Endothelial cell of umbilical vein (primary cell): Measurements from ENCODE around the gene ULBP3. TPM values are rescaled to one million over a fixed set of nuclear protein-coding genes. Genes with fewer than 3 reads are reported as not detected.

Experiments used
- BruUV-seq: library from RNA; stranded (reverse); fragments of 400-500 nt; replicated peaks from 2 replicates; lab custom pipeline; 2021; lab: Mats Ljungman, UMichigan
- CTCF ChIA-PET: fragments of 300-600, 350-600 bp; sonication (Branson Sonifier 250); formaldehyde crosslinking; loops from one replicate; lab custom pipeline; 2021; ENCODE audit warnings: antibody characterized with exemption, inconsistent platforms; lab: Charles Lee
- POLR2A ChIA-PET: fragments of 300-600, 350-600 bp; sonication (Branson Sonifier 250); formaldehyde crosslinking; loops from one replicate; lab custom pipeline; 2021; ENCODE audit warnings: antibody characterized with exemption, inconsistent platforms; lab: Charles Lee
- DNase-seq: peaks from one replicate; pipeline ENCODE4 v3.0.0-alpha.2; 2011; ENCODE audit warnings: low read depth, low spot score
- FAIRE-seq: peaks from 2 replicates; lab custom pipeline; 2011; peaks lifted over from hg19 to GRCh38; lab: Jason Lieb, UNC
- H2AFZ ChIP-seq: 2 replicates; pipeline ENCODE4 v1.6.0; 2012; ENCODE audit warnings: low read depth, low read length, control low read depth, inconsistent platforms
- H3K27ac ChIP-seq: 2 replicates; pipeline ENCODE4 v1.5.1; 2011; ENCODE audit warnings: low read depth, mild to moderate bottlenecking, control low read depth, low read length, moderate library complexity; ENCODE audit not compliant: insufficient read depth
- H3K27me3 ChIP-seq, 2 experiments: 2 replicates each; pipeline versions ENCODE4 v1.6.0 to v1.6.1; 2011; ENCODE audit warnings: low read length in 2 of 2, mixed read lengths in 1 of 2; ENCODE audit not compliant: control insufficient read depth in 2 of 2, insufficient read depth in 2 of 2
- H3K36me3 ChIP-seq, 2 experiments: 2 replicates in 1 of 2; 3 replicates in 1 of 2; pipeline ENCODE4 v1.5.1; 2011; ENCODE audit warnings: low read length in 2 of 2, mild to moderate bottlenecking in 1 of 2, moderate library complexity in 1 of 2; ENCODE audit not compliant: control insufficient read depth in 2 of 2, insufficient read depth in 2 of 2; ENCODE audit errors: extremely low read depth in 1 of 2
- H3K4me1 ChIP-seq: 3 replicates; pipeline ENCODE4 v1.5.1; 2011; ENCODE audit warnings: mild to moderate bottlenecking, low read length; ENCODE audit not compliant: control insufficient read depth, insufficient read depth; ENCODE audit errors: extremely low read depth
- H3K4me2 ChIP-seq: 2 replicates; pipeline ENCODE4 v1.6.1; 2011; ENCODE audit warnings: low read length, control low read depth, mixed read lengths; ENCODE audit not compliant: insufficient read depth
- H3K4me3 ChIP-seq, 3 experiments: fragments of 200-600 bp in 1 of 3; sonication (generic), shearing (Covaris generic) in 1 of 3; replicated peaks in 1 of 3; 2 replicates each; pipeline ENCODE4 v1.5.1; 2011 to 2016; ENCODE audit warnings: control low read depth in 3 of 3, low read length in 3 of 3, mild to moderate bottlenecking in 2 of 3, inconsistent platforms in 1 of 3, low read depth in 1 of 3, moderate library complexity in 1 of 3; ENCODE audit not compliant: insufficient read depth in 1 of 3
- H3K79me2 ChIP-seq: 2 replicates; pipeline ENCODE4 v1.6.0; 2012; ENCODE audit warnings: low read length, inconsistent platforms; ENCODE audit not compliant: control insufficient read depth, insufficient read depth
- H3K9ac ChIP-seq: replicated peaks from 2 replicates; pipeline ENCODE3; 2011; ENCODE audit warnings: low read length, control low read depth; ENCODE audit not compliant: insufficient read depth; ENCODE audit errors: extremely low read depth
- H3K9me1 ChIP-seq: replicated peaks from 3 replicates; pipeline ENCODE4 v1.6.0; 2011; ENCODE audit warnings: mild to moderate bottlenecking, low read length; ENCODE audit not compliant: control insufficient read depth, insufficient read depth; ENCODE audit errors: extremely low read depth
- H3K9me3 ChIP-seq: replicated peaks from 2 replicates; pipeline ENCODE4 v1.5.1; 2012; ENCODE audit warnings: low read length, inconsistent platforms; ENCODE audit not compliant: control insufficient read depth, insufficient read depth
- H4K20me1 ChIP-seq: replicated peaks from 2 replicates; pipeline ENCODE3; 2011; ENCODE audit warnings: mild to moderate bottlenecking, low read length; ENCODE audit not compliant: control insufficient read depth, insufficient read depth; ENCODE audit errors: extremely low read depth
- EZH2 ChIP-seq: IDR thresholded peaks from 2 replicates; pipeline ENCODE4 v1.6.1; 2012; ENCODE audit warnings: borderline replicate concordance, low read depth, mild to moderate bottlenecking, moderate library complexity, low read length, inconsistent platforms; ENCODE audit not compliant: severe bottlenecking
- FOS ChIP-seq: IDR thresholded peaks from 2 replicates; pipeline ENCODE4 v1.6.1; 2011; ENCODE audit warnings: mild to moderate bottlenecking, low read length, moderate library complexity, borderline replicate concordance; ENCODE audit not compliant: insufficient read depth
- GATA2 ChIP-seq: IDR thresholded peaks from 2 replicates; pipeline ENCODE4 v1.7.0; 2011; ENCODE audit warnings: low read depth, mild to moderate bottlenecking, moderate library complexity, mixed read lengths, low read length; ENCODE audit not compliant: insufficient read length, insufficient read depth
- JUN ChIP-seq: IDR thresholded peaks from 2 replicates; pipeline ENCODE4 v1.6.1; 2011; ENCODE audit warnings: borderline replicate concordance, low read depth; ENCODE audit not compliant: insufficient read length, insufficient read depth
- MYC ChIP-seq: IDR thresholded peaks from one replicate; pipeline ENCODE4 v1.6.1; 2011; ENCODE audit warnings: mild to moderate bottlenecking, low read depth, low read length
- POLR2A ChIP-seq: IDR thresholded peaks from 2 replicates; pipeline ENCODE4 v1.6.1; 2012; ENCODE audit warnings: low read depth, mild to moderate bottlenecking, control low read depth, low read length
- POLR2AphosphoS5 ChIP-seq: IDR thresholded peaks from 2 replicates; pipeline ENCODE4 v1.6.1; 2012; ENCODE audit warnings: low read depth, mild to moderate bottlenecking, control low read depth, low read length, moderate library complexity; ENCODE audit not compliant: insufficient read depth
- dilution Hi-C: fragments of 300-500 bp; cut with MboI; formaldehyde crosslinking; loops from one replicate; pipeline ENCODE4 v1.15.0; 2019; ENCODE audit warnings: low sequenced_read_pairs; ENCODE audit not compliant: extremely low pct_ligation_motif_present
- intact Hi-C: fragments of 100-400 bp; cut with micrococcal nuclease; formaldehyde crosslinking; loops from one replicate; pipeline ENCODE4 v1.10.0; 2022
- polyA plus RNA-seq, 4 experiments: library from polyadenylated mRNA; depleted of rRNA in 3 of 4; stranded (reverse) in 3 of 4; unstranded in 1 of 4; fragments of >200 nt; gene quantifications; 2 replicates each; pipeline versions ENCODE4 v1.2.1 to v1.2.3, GENCODE V29; 2011 to 2012; ENCODE audit warnings: missing spikeins in 1 of 4
- total RNA-seq: library from RNA; stranded (reverse); gene quantifications from 2 replicates; pipeline ENCODE4 v1.2.3, GENCODE V29; 2021
- TF ChIP-seq, protein P1 (sequence below), 2 donors: IDR thresholded peaks; 1 replicate in 1 of 2; 2 replicates in 1 of 2; pipeline ENCODE4 v1.5.1; 2011; ENCODE audit warnings: low read length in 2 of 2, mild to moderate bottlenecking in 2 of 2, moderate library complexity in 2 of 2, control low read depth in 1 of 2, inconsistent platforms in 1 of 2, low read depth in 1 of 2; ENCODE audit not compliant: insufficient read depth in 1 of 2; ENCODE audit errors: extremely low read depth in 1 of 2
- TF ChIP-seq, protein P2 (sequence below): IDR thresholded peaks from 2 replicates; pipeline ENCODE4 v1.6.1; 2011; ENCODE audit not compliant: insufficient read depth, insufficient read length

ULBP3 gene
- total and polyA plus RNA-seq, 2 donors (not counting 3 experiments of a cell fraction or from before 2014, with no cell fraction given) = 7.1 to 12.8 TPM

DNA sequence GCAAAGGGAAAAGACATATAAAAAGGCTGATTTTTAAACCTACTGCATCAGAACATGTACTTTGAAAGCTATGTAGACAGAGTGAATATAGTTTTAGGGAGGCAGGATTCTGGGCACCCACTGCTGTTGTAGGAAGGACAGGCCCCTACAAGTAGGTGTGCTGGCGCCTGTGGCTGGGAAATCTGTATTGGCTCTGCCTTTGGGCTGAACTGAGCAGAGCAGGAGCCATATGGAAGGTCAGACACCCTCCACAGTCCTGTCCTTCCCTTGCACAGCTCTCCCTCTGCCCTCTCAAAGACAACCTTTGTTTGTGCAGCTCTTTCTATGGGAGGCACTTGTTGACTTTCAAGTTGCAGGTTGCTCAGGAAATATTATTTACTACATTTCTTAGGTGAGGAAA lies 18.4 kb upstream of the ULBP3 start:
- H2AFZ ChIP-seq = no peak overlapping the region
- POLR2A ChIA-PET = no interaction called here
- FAIRE-seq = no peak

More for the DNA sequence above, 18.4 kb upstream of the ULBP3 start:
- CTCF ChIA-PET = interaction anchor here (0.8 to 2.2 kb wide), 6 partner anchors 8 to 729 kb away, joined by 3 to 8 read pairs (median 5); no protein-coding TSS in a partner anchor
- intact Hi-C loops (no loop called here), dilution Hi-C loops (no loop called here)
- H4K20me1 ChIP-seq = no peaks in the 10 kb centered on the region
- no TSS peak for BruUV-seq
- H3K27me3 ChIP-seq = peaks cover 6% of the 10 kb centered on the region in 2 experiments
- no peaks in the 10 kb centered on the region for H3K4me1 ChIP-seq
- H3K79me2 ChIP-seq = no peaks in the 10 kb centered on the region
- H3K9me1 ChIP-seq = no peaks in the 10 kb centered on the region
- DNase-seq = no peak
- H3K4me3 ChIP-seq = no peak overlapping the region
- no peak for TF ChIP-seq EZH2
- no peak for TF ChIP-seq POLR2A
- TF ChIP-seq, protein P1, sequence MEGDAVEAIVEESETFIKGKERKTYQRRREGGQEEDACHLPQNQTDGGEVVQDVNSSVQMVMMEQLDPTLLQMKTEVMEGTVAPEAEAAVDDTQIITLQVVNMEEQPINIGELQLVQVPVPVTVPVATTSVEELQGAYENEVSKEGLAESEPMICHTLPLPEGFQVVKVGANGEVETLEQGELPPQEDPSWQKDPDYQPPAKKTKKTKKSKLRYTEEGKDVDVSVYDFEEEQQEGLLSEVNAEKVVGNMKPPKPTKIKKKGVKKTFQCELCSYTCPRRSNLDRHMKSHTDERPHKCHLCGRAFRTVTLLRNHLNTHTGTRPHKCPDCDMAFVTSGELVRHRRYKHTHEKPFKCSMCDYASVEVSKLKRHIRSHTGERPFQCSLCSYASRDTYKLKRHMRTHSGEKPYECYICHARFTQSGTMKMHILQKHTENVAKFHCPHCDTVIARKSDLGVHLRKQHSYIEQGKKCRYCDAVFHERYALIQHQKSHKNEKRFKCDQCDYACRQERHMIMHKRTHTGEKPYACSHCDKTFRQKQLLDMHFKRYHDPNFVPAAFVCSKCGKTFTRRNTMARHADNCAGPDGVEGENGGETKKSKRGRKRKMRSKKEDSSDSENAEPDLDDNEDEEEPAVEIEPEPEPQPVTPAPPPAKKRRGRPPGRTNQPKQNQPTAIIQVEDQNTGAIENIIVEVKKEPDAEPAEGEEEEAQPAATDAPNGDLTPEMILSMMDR (IDR thresholded peaks at IDR 0.05; ENCODE audit: extremely low read depth in 1 of 2, insufficient read depth in 1 of 2, low read depth in 1 of 2, low read length in 2 of 2) = no peak
- no peak for TF ChIP-seq GATA2
- TF ChIP-seq, protein P2, sequence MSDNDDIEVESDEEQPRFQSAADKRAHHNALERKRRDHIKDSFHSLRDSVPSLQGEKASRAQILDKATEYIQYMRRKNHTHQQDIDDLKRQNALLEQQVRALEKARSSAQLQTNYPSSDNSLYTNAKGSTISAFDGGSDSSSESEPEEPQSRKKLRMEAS = no peak
- TF ChIP-seq JUN = no peak
- no peak for TF ChIP-seq POLR2AphosphoS5
- no peak for TF ChIP-seq MYC
- no peak for TF ChIP-seq FOS
- no peaks in the 10 kb centered on the region for H3K36me3 ChIP-seq
- H3K9ac ChIP-seq = no peak overlapping the region
- H3K9me3 ChIP-seq = no peaks in the 10 kb centered on the region
- H3K27ac ChIP-seq = no peak overlapping the region
- no peak overlapping the region for H3K4me2 ChIP-seq
